Aorta (tissue), 5 donors: ENCODE data around the gene ADGRA3. TPM values are rescaled to one million over a fixed set of nuclear protein-coding genes. Genes with fewer than 3 reads are reported as not detected.

ENCODE experiments used
- ATAC-seq: fragments of 200-7000 bp; cut with Tn5 transposase; one replicate; pipeline ENCODE4 v1.9.1; 2022; ENCODE audit warnings: moderate library complexity; ENCODE audit not compliant: low FRiP score
- DNase-seq, 2 donors: peaks; one replicate each; pipeline ENCODE4 v3.0.0-alpha.2; 2020
- H3K27ac ChIP-seq, 2 donors: one replicate each; pipeline ENCODE4 v1.5.1; 2013; ENCODE audit warnings: low read length in 2 of 2, mild to moderate bottlenecking in 2 of 2, moderate library complexity in 2 of 2, control low read depth in 1 of 2, inconsistent platforms in 1 of 2, low read depth in 1 of 2
- H3K27me3 ChIP-seq, 2 donors: one replicate each; pipeline ENCODE4 v1.6.1; 2013; ENCODE audit warnings: control low read depth in 1 of 2, low read length in 1 of 2, mild to moderate bottlenecking in 1 of 2, moderate library complexity in 1 of 2; ENCODE audit not compliant: insufficient read depth in 2 of 2, control insufficient read depth in 1 of 2
- H3K36me3 ChIP-seq, 2 donors: one replicate each; pipeline ENCODE4 v1.6.1; 2013; ENCODE audit warnings: control low read depth in 1 of 2, low read length in 1 of 2, mild to moderate bottlenecking in 1 of 2; ENCODE audit not compliant: insufficient read depth in 2 of 2, control insufficient read depth in 1 of 2
- H3K4me1 ChIP-seq, 2 donors: one replicate each; pipeline ENCODE4 v1.6.1; 2013; ENCODE audit warnings: low read length in 2 of 2, control low read depth in 1 of 2, mild to moderate bottlenecking in 1 of 2, moderate library complexity in 1 of 2; ENCODE audit not compliant: insufficient read depth in 2 of 2, control insufficient read depth in 1 of 2
- H3K4me3 ChIP-seq, 2 donors: one replicate each; pipeline ENCODE4 v1.5.1; 2013; ENCODE audit warnings: low read length in 2 of 2, control low read depth in 1 of 2, mild to moderate bottlenecking in 1 of 2
- H3K9me3 ChIP-seq: one replicate; pipeline ENCODE4 v1.6.1; 2013; ENCODE audit warnings: mild to moderate bottlenecking, low read length; ENCODE audit not compliant: control insufficient read depth
- WGBS, 2 donors: extraction: QIAGEN DNeasy Blood & Tissue Kit; methylation state at CpG; one replicate each; pipeline ENCODE4 v1.1.7; 2013; 5-methylcytosine and 5-hydroxymethylcytosine counted together
- intact Hi-C, 2 donors: fragments of 100-400 bp; cut with DNase I; formaldehyde crosslinking; loops; one replicate each; pipeline versions ENCODE4 v1.14.2 to v1.15.0; 2022
- polyA plus RNA-seq, 2 donors: library from polyadenylated mRNA; stranded (reverse); fragments of 200-250 nt; gene quantifications; one replicate each; pipeline ENCODE4 v1.2.3, GENCODE V29; 2013
- total RNA-seq, 2 donors: library from RNA; stranded (reverse); fragmentation: NEBNext Ultra II Directional; extraction: Animal tissue kit (Norgen Biotek cat#: 25700); gene quantifications; one replicate each; pipeline ENCODE4 v1.2.1, GENCODE V29; 2021
- donor health status: healthy with polysubstance abuse.
- donor health status: Bipolar disorder and iron deficiency.
- donor health status: DM: no; HTN: no; CAD: no.
- donor health status: DM: no; HTN: no; CAD: no.
- donor health status: DM: yes; HTN: yes; CAD: no.

ADGRA3 gene
- total and polyA plus RNA-seq, 4 donors = 6.6 to 22.5 (median 14.2) TPM

DNA sequence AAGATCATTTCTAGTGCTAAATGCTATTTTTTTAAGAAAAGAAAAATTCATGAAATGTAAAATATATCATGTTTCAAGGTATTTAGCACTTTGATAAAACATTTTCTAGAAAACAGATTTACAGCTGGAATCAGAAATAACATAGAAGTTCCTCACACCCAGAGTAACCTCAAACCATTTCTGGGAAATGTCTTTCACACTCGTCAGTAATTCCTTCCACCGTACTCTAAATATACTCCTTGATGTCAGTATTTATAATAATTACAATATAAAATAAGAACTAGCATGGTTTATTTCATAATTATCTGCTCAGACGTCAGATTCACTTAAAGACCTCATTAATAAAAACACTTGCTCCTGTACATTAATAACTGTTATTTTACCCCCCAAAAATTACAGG is 103.9 kb downstream of the ADGRA3 start:
- Histone ChIP-seq H3K9me3 (no peaks in the 10 kb centered on the region), H3K4me3 (no peak overlapping the region), H3K4me1 (no peaks in the 10 kb centered on the region), H3K27ac (no peak overlapping the region), H3K36me3 (peaks cover 0 to 4% of the 10 kb centered on the region in 2 donors), H3K27me3 (no peaks in the 10 kb centered on the region)
- intact Hi-C loops = loop anchor here (5.0 to 10.0 kb wide), 2 partner anchors 193 to 195 kb away; no protein-coding TSS in a partner anchor
- 84 to 89% methylated on average over 3 of the region's 3 CpGs for WGBS, 2 donors
- no peak for ATAC-seq
- DNase-seq = no peak

DNA sequence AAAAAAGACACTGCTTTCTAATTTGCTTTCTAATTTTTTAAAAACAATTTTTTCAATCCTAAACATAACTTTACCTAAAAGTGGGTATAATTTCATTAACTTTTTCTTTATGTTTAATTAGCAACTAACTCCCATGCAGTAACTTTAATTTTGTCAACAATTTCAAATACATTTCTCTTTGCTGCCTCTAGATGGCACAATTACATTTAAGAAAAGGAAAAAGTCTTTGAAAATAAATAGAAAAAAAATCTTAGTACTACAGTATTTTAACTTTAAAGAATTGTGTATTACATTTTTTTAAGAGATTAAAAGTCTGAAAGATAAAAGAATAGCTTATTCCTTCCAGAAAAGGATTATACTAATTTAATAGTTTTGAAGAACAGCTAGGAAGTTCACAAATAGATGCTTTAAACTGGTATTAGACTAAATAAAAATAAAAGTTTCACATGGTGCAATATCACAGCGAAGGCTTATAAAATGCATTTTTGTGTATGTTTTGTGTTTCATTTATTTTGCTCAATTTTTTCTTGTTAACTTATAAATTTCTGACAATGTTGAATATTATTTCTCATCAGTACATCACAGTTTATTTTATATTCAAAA is 105.1 kb downstream of the ADGRA3 start:
- no peak for ATAC-seq
- Histone ChIP-seq H3K9me3 (no peaks in the 10 kb centered on the region), H3K4me1 (no peaks in the 10 kb centered on the region), H3K27me3 (no peaks in the 10 kb centered on the region), H3K36me3 (peaks cover 0 to 4% of the 10 kb centered on the region in 2 donors), H3K4me3 (no peak overlapping the region), H3K27ac (no peak overlapping the region)
- no peak for DNase-seq
- intact Hi-C loops = loop anchor here (2.0 to 10.0 kb wide), 4 partner anchors 194 to 280 kb away; no protein-coding TSS in a partner anchor
- WGBS, 2 donors = 95 to 100% methylated on average over 1 of the region's 1 CpG

DNA sequence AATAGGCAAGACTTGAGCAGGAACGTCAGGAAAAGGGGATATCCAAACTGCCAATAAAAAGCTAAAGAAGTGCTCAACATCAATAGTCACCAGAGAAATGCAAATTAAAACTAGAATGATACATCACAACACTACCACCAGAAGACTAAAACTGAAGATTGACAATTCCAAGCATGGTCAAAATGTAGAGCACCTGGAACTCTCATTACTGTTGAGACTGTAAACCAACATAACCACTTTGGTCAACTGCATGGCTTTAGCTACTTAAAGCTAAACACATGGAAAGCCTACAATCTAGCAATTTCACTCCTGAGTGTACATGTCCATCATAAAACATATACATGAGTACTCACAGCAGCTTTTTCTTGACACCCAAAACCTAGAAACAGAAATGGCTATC is 107.4 kb downstream of the ADGRA3 start:
- 36 to 61% methylated on average over 1 of the region's 1 CpG for WGBS, 2 donors
- Histone ChIP-seq H3K27me3 (no peaks in the 10 kb centered on the region), H3K27ac (no peak overlapping the region), H3K9me3 (no peaks in the 10 kb centered on the region), H3K4me3 (no peak overlapping the region), H3K4me1 (no peaks in the 10 kb centered on the region), H3K36me3 (peaks cover under 1 to 2% of the 10 kb centered on the region in 2 donors)
- intact Hi-C loops = no loop called here
- DNase-seq (no peak), ATAC-seq (no peak)

DNA sequence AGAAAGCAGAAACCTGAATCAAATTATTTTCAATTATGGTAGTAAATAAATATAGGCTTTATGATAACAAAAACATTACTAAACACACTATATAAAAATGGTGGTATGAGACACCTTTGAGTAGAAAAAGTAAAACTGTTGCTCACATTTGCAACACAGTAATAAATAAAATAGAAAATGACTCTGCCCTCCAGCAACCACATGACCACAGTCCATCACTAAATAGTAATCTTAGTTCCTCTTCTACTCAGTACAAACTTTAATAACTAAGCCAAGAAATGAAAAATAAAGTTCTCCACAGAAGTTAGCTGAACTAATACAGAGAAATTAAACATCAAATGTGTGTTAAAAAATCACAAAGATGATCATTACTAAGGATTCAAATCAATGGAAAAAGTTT is 108.5 kb downstream of the ADGRA3 start:
- Histone ChIP-seq H3K27me3 (no peaks in the 10 kb centered on the region), H3K4me3 (no peak overlapping the region), H3K9me3 (no peaks in the 10 kb centered on the region), H3K36me3 (peaks cover 0 to 3% of the 10 kb centered on the region in 2 donors), H3K27ac (no peak overlapping the region), H3K4me1 (no peaks in the 10 kb centered on the region)
- no peak for ATAC-seq
- no peak for DNase-seq
- intact Hi-C loops = no loop called here

DNA sequence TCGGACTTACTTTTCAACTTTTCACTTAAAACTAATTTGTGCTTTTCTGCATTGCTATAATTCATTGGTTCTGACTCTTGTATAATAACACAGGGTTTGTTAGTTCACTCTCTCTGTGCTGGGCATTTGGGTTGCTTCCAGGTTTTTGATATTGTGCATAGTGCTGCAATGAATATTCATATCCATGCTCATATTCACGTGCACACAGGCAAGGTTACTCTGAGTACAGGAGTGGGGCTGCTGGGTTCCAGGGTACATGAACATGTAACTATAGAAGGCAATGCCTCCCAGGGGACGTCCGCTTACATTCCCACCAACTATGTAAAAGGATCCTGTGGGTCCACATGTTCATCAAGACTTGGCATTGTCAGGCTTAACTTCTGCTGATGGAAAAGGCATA is 117.2 kb downstream of the ADGRA3 start:
- Histone ChIP-seq H3K27ac (no peak overlapping the region), H3K9me3 (no peaks in the 10 kb centered on the region), H3K4me1 (no peaks in the 10 kb centered on the region), H3K27me3 (no peaks in the 10 kb centered on the region), H3K36me3 (peaks cover 0 to 3% of the 10 kb centered on the region in 2 donors), H3K4me3 (no peak overlapping the region)
- DNase-seq (no peak), ATAC-seq (no peak)
- intact Hi-C loops = no loop called here
- 82 to 85% methylated on average over 4 of the region's 4 CpGs for WGBS, 2 donors

DNA sequence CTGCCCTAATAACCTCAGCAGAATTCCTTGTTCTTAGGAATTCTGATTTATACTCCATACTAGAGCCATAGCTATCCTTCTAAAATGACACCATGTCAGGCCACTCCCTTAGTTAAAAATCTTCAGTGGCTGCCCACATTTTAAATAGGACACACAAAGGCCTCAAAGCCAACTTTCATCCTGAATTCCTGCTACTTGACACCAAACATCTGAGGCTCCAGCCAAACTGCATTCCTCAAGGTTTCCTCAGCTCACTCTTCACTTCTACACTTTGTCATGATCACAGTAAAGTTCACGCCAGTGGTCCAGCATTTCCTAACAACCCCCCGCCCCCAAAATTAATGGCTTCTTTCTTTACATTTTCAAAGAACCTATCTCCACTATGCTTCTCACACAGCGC is 124.3 kb downstream of the ADGRA3 start:
- H3K9me3 ChIP-seq = no peaks in the 10 kb centered on the region
- H3K4me1 ChIP-seq = no peaks in the 10 kb centered on the region
- H3K27me3 ChIP-seq = no peaks in the 10 kb centered on the region
- peaks cover 4 to 16% of the 10 kb centered on the region in 2 donors for H3K36me3 ChIP-seq
- DNase-seq = no peak
- H3K4me3 ChIP-seq = no peak overlapping the region
- WGBS, 2 donors = 84 to 88% methylated on average over 3 of the region's 3 CpGs
- intact Hi-C loops = no loop called here
- no peak for ATAC-seq
- H3K27ac ChIP-seq = no peak overlapping the region

DNA sequence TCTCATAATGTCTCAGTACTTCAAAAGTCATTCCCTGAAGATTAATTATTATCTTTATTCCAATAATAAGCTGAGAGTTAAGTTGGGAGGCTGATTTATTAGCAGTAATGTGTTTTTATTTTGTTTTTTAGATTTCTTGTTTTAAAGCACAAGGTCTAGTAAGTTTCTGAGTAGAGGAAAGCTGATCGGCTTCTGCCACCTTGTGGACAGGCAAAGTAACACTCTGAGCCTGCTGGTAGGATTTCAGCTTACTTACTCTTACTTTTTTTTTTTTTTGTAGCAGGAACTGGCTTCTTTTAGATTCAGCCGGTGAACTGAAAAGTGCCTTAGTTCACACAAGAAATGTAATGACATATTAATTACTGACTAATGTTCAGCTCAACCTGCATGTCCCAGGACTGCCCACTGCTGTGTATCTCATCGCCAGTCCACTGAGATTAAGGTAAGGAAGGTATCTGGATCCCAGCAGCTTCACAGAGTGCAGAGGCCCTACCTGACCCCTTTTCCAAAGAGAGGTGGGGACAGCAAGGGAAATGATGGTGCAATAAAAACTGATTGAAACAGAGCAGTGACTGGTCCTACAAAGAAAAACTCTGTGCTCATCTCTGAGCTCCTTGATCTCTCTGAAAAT is 126.5 kb downstream of the ADGRA3 start:
- no peak overlapping the region for H3K27ac ChIP-seq
- peaks cover 4 to 16% of the 10 kb centered on the region in 2 donors for H3K36me3 ChIP-seq
- no peaks in the 10 kb centered on the region for H3K9me3 ChIP-seq
- intact Hi-C loops = loop anchor here in 1 of 2 donors (2.0 kb wide), 1 partner anchor 601 kb away; no protein-coding TSS in a partner anchor
- H3K4me1 ChIP-seq = no peaks in the 10 kb centered on the region
- peak; percentile 68 for ATAC-seq
- H3K4me3 ChIP-seq = no peak overlapping the region
- H3K27me3 ChIP-seq = no peaks in the 10 kb centered on the region
- peak in 1 of 2 donors; percentile 46 for DNase-seq
- 34 to 38% methylated on average over 3 of the region's 3 CpGs for WGBS, 2 donors

DNA sequence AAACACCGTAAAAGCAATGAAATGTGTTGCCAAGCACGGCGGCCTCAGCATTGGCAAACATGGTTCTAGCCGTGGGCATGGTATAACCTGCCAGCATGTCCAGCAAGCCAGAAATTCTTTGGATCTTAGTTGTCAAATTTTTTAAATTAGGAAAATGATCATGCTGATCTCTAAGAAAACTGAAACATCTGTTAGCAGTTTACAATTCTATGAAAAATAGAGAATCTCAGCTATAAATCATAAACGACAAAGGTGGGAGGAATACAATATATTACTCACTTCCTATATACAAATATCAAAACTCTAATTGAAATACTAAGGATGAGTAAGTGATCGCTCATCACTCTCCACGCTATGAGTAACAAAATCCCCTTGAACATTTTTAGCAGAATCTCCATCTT is 130.3 kb downstream of the ADGRA3 start:
- intact Hi-C loops = loop anchor here in 1 of 2 donors (2.0 kb wide), 1 partner anchor 593 kb away; no protein-coding TSS in a partner anchor
- DNase-seq (no peak), ATAC-seq (no peak)
- Histone ChIP-seq H3K4me3 (no peak overlapping the region), H3K36me3 (peaks cover 4 to 12% of the 10 kb centered on the region in 2 donors), H3K27me3 (no peaks in the 10 kb centered on the region), H3K9me3 (no peaks in the 10 kb centered on the region), H3K27ac (no peak overlapping the region), H3K4me1 (no peaks in the 10 kb centered on the region)
- WGBS, 2 donors = 51% methylated on average over 7 of the region's 7 CpGs

DNA sequence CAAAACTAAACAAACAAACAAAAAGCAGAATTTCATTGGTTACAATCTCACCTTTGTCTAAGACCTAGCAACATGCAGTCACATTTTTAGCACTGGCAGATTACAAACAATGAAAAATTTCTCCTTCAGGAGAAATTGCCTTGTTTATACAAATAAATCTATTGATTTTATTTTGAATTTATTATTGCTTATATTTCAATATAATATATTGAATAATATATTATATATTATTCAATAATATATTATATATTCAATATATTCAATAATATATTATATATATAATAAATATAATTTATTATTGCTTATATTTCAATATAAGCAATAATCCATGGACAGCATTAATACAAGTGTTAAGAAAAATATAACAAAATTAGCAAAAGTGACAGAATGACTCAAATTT is 131.7 kb downstream of the ADGRA3 start:
- intact Hi-C loops = no loop called here
- Histone ChIP-seq H3K4me1 (no peaks in the 10 kb centered on the region), H3K36me3 (peaks cover 4 to 9% of the 10 kb centered on the region in 2 donors), H3K27ac (no peak overlapping the region), H3K4me3 (no peak overlapping the region), H3K27me3 (no peaks in the 10 kb centered on the region), H3K9me3 (no peaks in the 10 kb centered on the region)
- DNase-seq (no peak), ATAC-seq (no peak)
